ENCODE measurements around the gene MAB21L4. TPM values are rescaled to one million over a fixed set of nuclear protein-coding genes. Genes with fewer than 3 reads are reported as not detected.

The MAB21L4 gene
- total RNA-seq, 2 donors from 2014 or later: not detected

- Mint-ChIP-seq H3K4me1 (ENCODE audit: low read depth) (no peaks in the 10 kb centered on the region), H3K27ac (no peak overlapping the region), H3K27me3 (ENCODE audit: low read depth) (no peaks in the 10 kb centered on the region), H3K4me3 (no peak overlapping the region), H3K36me3 (ENCODE audit: insufficient read depth in 2 of 2) (no peaks in the 10 kb centered on the region), H3K9me3 (no peaks in the 10 kb centered on the region)
- DNase-seq: no peak
- no peak for ATAC-seq (replicated peaks in 1 of 2)
Observed at GRCh38 chr2:240929364-240930095, 33.6 kb upstream of the MAB21L4 start.

DNA sequence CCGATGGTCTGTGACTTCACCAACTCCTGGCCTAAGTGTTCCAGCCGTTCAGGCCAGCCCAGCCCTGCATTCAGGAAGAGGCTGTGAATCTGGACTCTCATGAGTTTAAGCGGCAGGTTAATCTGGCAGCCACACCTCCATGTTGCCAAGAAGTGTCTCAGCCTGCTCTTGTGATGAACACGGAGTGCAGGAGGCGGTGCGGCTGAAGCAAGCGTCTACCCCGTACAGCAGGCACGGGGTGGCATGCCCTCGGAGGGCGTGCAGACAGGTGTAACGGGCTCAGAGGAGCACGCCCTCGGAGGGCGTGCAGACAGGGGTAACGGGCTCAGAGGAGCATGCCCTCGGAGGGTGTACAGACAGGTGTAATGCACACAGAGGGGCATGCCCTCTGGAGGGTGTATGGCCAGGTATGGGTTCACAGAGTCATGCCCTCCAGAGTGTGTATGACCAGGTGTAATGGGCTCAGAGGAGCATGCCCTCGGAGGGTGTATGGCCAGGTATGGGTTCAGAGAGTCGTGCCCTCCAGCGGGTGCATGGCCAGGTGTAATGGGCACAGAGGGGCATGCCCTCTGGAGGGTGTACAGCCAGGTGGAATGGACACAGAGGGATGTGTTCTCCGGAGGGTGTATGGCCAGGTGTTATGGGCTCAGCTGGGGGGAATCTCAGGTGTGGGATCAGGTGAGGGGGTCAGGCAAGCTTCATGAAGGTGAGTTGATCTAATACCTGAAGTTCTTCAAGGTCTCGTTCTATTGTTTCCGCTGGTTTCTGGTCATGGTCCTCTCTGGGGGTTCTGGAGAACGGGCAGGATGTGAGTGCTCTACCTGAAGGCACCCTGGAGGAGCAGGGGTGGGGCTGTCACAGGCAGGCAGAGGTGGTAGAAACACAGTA lies 32.8 kb upstream of the MAB21L4 start:
- no peak overlapping the region for H3K27ac Mint-ChIP-seq
- no peaks in the 10 kb centered on the region for H3K4me1 Mint-ChIP-seq (ENCODE audit: low read depth)
- H3K9me3 Mint-ChIP-seq: no peaks in the 10 kb centered on the region
- DNase-seq (no peak), ATAC-seq (replicated peaks in 1 of 2) (no peak)
- H3K27me3 Mint-ChIP-seq (ENCODE audit: low read depth): no peaks in the 10 kb centered on the region
- no peak overlapping the region for H3K4me3 Mint-ChIP-seq
- no peaks in the 10 kb centered on the region for H3K36me3 Mint-ChIP-seq (ENCODE audit: insufficient read depth in 2 of 2)

DNA sequence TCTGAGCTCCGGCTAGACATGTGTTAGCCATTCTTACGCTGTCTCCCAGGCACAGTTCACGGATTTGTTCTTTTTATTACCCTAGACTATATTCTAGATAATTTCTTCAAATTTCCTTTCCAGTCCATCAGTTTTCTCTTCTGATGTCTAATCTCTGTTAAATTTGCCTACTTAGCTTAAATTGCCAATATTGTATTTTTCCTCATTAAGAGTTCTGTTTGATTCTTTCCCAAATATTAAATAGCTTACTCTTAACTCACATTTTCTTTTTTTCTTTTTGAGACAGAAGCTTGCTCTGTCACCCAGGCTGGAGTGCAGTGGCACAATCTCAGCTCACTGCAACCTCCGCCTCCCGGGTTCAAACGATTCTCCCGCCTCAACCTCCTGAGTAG lies 31.4 kb upstream of the MAB21L4 start:
- Mint-ChIP-seq H3K36me3 (ENCODE audit: insufficient read depth in 2 of 2) (no peaks in the 10 kb centered on the region), H3K4me1 (ENCODE audit: low read depth) (no peaks in the 10 kb centered on the region), H3K4me3 (no peak overlapping the region), H3K27ac (no peak overlapping the region), H3K9me3 (no peaks in the 10 kb centered on the region), H3K27me3 (ENCODE audit: low read depth) (no peaks in the 10 kb centered on the region)
- ATAC-seq (replicated peaks in 1 of 2) (no peak), DNase-seq (no peak)

DNA sequence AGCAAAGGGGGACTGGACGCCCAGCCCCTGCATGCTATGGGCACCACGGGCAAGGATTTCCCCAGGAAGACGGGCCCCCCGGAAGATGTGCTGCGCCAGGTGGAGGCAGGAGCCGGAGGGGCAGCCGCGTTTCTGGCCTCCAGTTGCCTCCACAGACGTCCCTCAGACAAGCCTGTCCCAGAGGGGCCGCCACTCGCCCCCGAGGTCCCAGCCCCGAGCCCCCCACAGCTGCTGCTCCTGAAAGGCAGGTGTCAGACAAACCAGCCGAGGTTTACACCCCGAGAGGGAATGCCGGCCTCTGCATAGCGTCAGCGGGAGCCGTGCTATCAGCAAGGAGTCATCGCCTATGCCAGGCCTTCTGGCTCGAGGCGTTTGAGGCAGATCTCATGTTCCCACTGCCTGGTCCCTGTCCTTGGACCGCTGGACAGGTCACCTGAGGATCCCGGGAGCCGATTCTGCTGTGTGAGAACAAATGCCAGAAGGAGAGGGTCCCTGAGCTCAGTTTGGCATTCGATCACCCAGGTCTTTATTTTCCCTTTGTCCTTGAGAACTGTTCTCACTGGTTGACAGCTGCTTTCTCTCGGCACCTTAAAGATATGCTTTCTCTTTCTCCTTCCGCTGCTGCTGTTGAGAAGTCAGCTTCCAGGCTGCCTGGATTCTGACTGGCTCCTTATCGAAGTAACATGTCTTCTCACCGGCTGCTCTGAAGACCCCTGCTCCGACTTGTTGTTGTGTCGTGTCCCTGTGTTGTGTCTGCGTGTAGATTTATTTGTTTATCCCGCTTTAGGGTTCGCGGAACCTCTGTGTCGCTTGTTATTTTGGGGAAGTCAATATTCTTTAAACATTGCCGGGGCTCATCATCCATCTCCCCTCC lies 30.8 kb upstream of the MAB21L4 start:
- no peaks in the 10 kb centered on the region for H3K4me1 Mint-ChIP-seq (ENCODE audit: low read depth)
- H3K36me3 Mint-ChIP-seq (ENCODE audit: insufficient read depth in 2 of 2): no peaks in the 10 kb centered on the region
- ATAC-seq (replicated peaks in 1 of 2) (no peak), DNase-seq (peak in 1 of 2 donors; percentile 0)
- H3K27me3 Mint-ChIP-seq (ENCODE audit: low read depth): no peaks in the 10 kb centered on the region
- no peaks in the 10 kb centered on the region for H3K9me3 Mint-ChIP-seq
- H3K27ac Mint-ChIP-seq: no peak overlapping the region
- H3K4me3 Mint-ChIP-seq: no peak overlapping the region

GRCh38 chr2:240925568-240926515 lies 29.9 kb upstream of the MAB21L4 start:
- no peak for ATAC-seq (replicated peaks in 1 of 2)
- DNase-seq: no peak
- H3K27me3 Mint-ChIP-seq (ENCODE audit: low read depth): no peaks in the 10 kb centered on the region
- H3K36me3 Mint-ChIP-seq (ENCODE audit: insufficient read depth in 2 of 2): no peaks in the 10 kb centered on the region
- H3K9me3 Mint-ChIP-seq: no peaks in the 10 kb centered on the region
- H3K4me3 Mint-ChIP-seq: no peak overlapping the region
- H3K27ac Mint-ChIP-seq: no peak overlapping the region
- no peaks in the 10 kb centered on the region for H3K4me1 Mint-ChIP-seq (ENCODE audit: low read depth)

- Mint-ChIP-seq H3K27me3 (ENCODE audit: low read depth) (no peaks in the 10 kb centered on the region), H3K4me3 (no peak overlapping the region), H3K4me1 (ENCODE audit: low read depth) (no peaks in the 10 kb centered on the region), H3K9me3 (no peaks in the 10 kb centered on the region), H3K36me3 (ENCODE audit: insufficient read depth in 2 of 2) (no peaks in the 10 kb centered on the region), H3K27ac (no peak overlapping the region)
- no peak for ATAC-seq (replicated peaks in 1 of 2)
- no peak for DNase-seq
Observed at GRCh38 chr2:240925191-240925567, 29.2 kb upstream of the MAB21L4 start.

DNA sequence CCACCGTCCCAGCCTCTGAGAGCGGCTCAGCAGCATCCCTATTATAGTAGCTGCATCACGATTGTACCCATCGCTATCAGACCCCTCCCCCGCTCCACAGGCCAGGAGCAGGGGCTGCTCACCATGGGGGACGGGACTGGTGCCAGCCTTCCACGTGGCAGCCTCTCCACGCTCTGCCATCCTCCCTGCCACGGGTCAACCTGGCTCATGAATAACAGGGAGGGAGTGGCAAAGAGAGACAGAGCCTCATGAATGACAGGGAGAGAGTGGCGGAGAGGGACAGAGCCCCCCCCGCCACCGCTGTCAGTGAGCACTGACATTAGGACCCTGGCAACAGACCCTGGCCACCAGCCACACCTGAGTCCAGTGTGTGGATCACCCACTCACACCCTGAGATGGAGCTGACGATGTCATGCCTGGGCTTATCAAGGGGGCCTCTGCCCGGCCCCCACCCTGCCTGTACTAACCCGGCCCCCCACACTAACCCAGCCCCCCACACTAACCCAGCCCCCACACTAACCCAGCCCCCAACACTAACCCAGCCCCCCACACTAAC lies 27.1 kb upstream of the MAB21L4 start:
- no peaks in the 10 kb centered on the region for H3K9me3 Mint-ChIP-seq
- no peak for DNase-seq
- H3K27ac Mint-ChIP-seq: no peak overlapping the region
- H3K4me3 Mint-ChIP-seq: no peak overlapping the region
- no peak for ATAC-seq (replicated peaks in 1 of 2)
- H3K4me1 Mint-ChIP-seq (ENCODE audit: low read depth): no peaks in the 10 kb centered on the region
- H3K27me3 Mint-ChIP-seq (ENCODE audit: low read depth): no peaks in the 10 kb centered on the region
- H3K36me3 Mint-ChIP-seq (ENCODE audit: insufficient read depth in 2 of 2): no peaks in the 10 kb centered on the region

GRCh38 chr2:240922245-240922981 lies 26.5 kb upstream of the MAB21L4 start:
- Mint-ChIP-seq H3K4me1 (ENCODE audit: low read depth) (no peaks in the 10 kb centered on the region), H3K27me3 (ENCODE audit: low read depth) (no peaks in the 10 kb centered on the region), H3K27ac (no peak overlapping the region), H3K36me3 (ENCODE audit: insufficient read depth in 2 of 2) (no peaks in the 10 kb centered on the region), H3K9me3 (no peaks in the 10 kb centered on the region), H3K4me3 (no peak overlapping the region)
- no peak for ATAC-seq (replicated peaks in 1 of 2)
- no peak for DNase-seq

DNA sequence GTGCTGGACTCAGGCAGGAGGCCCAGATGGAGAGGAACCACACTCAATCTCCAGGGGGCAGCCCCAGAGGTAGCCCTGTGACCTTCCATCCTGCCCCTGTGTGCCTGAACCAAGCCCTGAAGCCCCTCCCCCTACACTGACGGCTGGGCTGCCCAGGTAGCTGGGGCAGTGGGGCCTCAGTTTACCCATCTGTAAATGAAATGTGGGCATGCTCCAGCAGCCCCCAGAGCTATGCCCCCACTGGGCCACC lies 26.0 kb upstream of the MAB21L4 start:
- H3K4me1 Mint-ChIP-seq (ENCODE audit: low read depth): no peaks in the 10 kb centered on the region
- H3K27me3 Mint-ChIP-seq (ENCODE audit: low read depth): peaks cover 4% of the 10 kb centered on the region
- no peak overlapping the region for H3K4me3 Mint-ChIP-seq
- no peak for DNase-seq
- no peak overlapping the region for H3K27ac Mint-ChIP-seq
- no peak for ATAC-seq (replicated peaks in 1 of 2)
- no peaks in the 10 kb centered on the region for H3K36me3 Mint-ChIP-seq (ENCODE audit: insufficient read depth in 2 of 2)
- H3K9me3 Mint-ChIP-seq: no peaks in the 10 kb centered on the region

- Mint-ChIP-seq H3K9me3 (no peaks in the 10 kb centered on the region), H3K4me1 (ENCODE audit: low read depth) (no peaks in the 10 kb centered on the region), H3K4me3 (no peak overlapping the region), H3K27me3 (ENCODE audit: low read depth) (peaks cover 6% of the 10 kb centered on the region), H3K27ac (no peak overlapping the region), H3K36me3 (ENCODE audit: insufficient read depth in 2 of 2) (no peaks in the 10 kb centered on the region)
- no peak for ATAC-seq (replicated peaks in 1 of 2)
- DNase-seq: no peak
Observed at GRCh38 chr2:240921311-240921994, 25.5 kb upstream of the MAB21L4 start.

GRCh38 chr2:240920783-240921231 lies 24.9 kb upstream of the MAB21L4 start:
- DNase-seq: no peak
- no peak for ATAC-seq (replicated peaks in 1 of 2)
- H3K27me3 Mint-ChIP-seq (ENCODE audit: low read depth): peaks cover 6% of the 10 kb centered on the region

More at GRCh38 chr2:240920783-240921231, 24.9 kb upstream of the MAB21L4 start:
- Mint-ChIP-seq H3K36me3 (ENCODE audit: insufficient read depth in 2 of 2) (no peaks in the 10 kb centered on the region), H3K9me3 (no peaks in the 10 kb centered on the region), H3K27ac (no peak overlapping the region), H3K4me1 (ENCODE audit: low read depth) (no peaks in the 10 kb centered on the region), H3K4me3 (no peak overlapping the region)

Measured in activated T-cell treated with anti-CD3 and anti-CD28 coated beads, Interleukin-2, amount 50 U/mL, for 72 hours (primary cell).